HUDEP-2 (cell line): ENCODE data around the gene KIT.
A peak's percentile ranks its signal among the peaks of the same experiment; 100 is the strongest.

Experiments used
- DNase-seq, 76 experiments: peaks; one replicate each; lab custom pipeline; 2025; ENCODE audit not compliant: unreplicated experiment in 76 of 76; lab: John Stamatoyannopoulos, UW

KIT gene

DNA sequence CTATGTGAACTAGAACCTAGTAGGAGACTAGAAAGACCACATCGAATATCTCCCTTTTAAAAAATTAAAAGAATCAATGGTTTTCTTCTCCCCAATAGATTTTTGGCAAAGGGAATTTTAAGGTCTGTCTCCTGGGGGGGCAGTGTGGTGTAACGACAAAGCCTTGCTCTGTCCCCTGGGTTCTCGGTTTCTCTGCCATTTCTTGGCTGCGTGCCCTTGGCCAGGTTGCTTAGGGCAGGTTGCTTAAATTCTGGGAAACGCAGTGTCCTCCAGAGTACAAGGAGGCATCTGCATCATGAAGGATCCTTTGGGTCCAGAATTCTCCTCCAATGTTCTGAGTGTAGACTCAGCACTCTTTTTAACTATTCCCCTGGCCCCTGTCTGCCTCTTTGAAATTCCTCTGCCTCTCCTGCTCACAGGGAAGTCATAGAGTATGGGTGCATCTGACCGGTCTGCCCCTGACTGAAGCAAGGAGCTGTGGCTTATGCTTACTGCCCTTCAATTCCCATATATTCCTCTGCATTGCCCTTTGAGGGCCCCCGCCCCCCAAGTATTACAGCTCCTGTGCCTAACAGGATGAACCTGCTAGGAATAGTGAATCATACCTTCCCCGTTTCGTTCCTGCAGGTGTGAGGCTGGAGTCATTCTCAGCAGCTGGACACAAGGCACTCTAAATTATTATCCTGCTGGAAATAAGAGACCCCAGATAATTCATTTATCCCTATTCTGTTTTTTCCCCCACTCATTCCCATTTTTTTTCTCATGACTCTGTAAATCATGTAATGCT is 2.2 kb downstream of the KIT start:
- peak in 57 of 76 experiments; percentile 3 to 64 (median 35) for DNase-seq

GRCh38 chr4:54660591-54660990 is 2.8 kb downstream of the KIT start:
- DNase-seq: no peak

DNA sequence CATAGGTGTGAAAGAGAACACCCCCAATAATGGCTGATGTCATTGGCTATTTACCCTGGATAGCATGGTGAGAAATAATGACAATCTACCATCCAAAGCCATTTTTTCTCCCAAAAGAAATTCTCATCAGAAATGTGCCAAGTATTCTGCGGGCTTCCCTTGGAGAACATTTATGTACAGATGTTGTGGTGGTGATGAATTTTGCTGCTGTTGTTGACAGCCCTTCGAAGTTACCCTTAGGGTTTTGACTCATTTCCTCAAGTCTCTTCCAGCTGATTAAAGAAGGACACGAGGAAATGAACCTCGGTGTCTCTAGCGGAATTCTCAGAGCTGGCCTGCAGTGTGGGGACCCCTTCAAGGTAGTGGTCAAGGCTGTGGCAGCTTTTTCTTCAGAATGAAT is 3.4 kb downstream of the KIT start:
- DNase-seq: peak in 2 of 76 experiments; percentile 1 to 11

DNA sequence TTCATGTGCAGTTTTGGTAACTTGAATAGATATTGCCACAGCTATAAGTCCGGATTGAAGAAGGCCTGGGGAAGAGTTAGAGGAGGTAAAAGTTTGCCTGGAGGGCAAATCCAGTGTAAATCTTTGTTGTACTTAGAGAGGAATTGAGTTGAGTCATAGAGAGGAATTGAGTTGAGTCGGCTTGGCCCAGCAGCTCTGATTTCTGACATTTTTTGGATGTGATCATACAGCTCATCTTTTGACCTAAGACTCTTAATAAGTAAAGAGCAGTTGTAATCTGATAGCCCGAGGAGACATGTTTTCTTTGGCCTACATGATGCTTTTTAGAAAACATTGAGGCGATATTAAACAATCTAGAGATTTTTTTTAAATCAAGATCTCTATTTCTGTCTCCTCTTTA is 3.9 kb downstream of the KIT start:
- DNase-seq: no peak

- DNase-seq: peak in 7 of 76 experiments; percentile 10 to 29 (median 19)
Measured at GRCh38 chr4:54662123-54662522, 4.4 kb downstream of the KIT start.

DNA sequence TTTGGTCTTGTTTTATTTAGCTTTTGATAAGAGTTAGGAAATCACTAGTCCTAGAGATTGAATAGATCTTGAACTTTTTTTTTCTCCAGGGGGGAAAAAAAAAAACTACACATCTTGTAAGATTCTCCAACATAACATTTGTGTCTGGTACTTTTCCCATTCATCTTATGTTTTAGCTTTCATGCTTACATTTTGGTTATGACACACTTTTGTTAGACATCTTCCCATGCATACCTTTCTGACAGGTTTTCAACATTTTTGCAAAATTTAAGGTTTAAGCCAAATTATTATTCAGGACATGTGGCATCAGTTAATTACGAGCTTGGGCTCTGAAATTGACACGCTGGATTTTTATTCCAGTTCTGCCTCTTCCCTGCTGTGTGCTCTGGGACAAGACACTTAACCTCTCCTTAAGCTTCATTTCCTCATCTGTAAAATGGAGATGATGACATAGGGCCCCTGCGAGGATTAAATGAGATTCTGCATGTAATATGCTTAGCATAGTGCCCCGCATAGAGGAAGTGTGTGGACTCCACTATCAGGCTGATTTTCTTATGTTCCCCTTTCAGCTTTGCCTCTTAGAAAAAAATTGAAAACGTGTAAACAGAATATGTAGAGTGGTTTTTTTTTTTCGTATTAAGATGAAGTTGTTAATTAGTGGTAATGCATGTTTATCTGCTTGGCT is 5.3 kb downstream of the KIT start:
- DNase-seq: peak in 5 of 76 experiments; percentile 4 to 36 (median 23)

GRCh38 chr4:54664400-54664799 is 6.6 kb downstream of the KIT start:
- DNase-seq: peak in 1 of 76 experiments; percentile 16

GRCh38 chr4:54668014-54668611 is 10.4 kb downstream of the KIT start:
- peak in 68 of 76 experiments; percentile 7 to 77 (median 40) for DNase-seq

GRCh38 chr4:54669831-54670230 is 12.1 kb downstream of the KIT start:
- DNase-seq: peak in 1 of 76 experiments; percentile 27

GRCh38 chr4:54675721-54676461 is 18.1 kb downstream of the KIT start:
- no peak for DNase-seq

DNA sequence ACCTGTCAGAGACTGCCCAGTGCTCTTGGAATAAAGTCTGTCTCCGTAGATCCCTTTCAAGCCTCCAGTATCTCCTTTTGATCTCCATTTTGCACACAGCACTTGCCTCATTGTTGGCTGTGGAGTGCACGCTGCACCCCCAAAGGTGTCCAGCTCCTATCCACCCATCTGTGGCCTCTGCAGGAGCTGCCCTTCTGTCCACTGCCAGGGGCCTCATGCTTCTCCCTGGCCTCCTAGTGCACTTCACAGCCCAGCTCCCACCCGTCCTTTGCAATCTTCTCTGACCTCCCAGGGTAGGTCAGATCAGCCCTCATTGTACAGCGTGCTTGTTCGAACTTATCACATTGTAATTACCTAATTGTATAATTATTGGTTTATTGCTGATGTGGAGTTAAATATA is 18.9 kb downstream of the KIT start:
- no peak for DNase-seq

DNA sequence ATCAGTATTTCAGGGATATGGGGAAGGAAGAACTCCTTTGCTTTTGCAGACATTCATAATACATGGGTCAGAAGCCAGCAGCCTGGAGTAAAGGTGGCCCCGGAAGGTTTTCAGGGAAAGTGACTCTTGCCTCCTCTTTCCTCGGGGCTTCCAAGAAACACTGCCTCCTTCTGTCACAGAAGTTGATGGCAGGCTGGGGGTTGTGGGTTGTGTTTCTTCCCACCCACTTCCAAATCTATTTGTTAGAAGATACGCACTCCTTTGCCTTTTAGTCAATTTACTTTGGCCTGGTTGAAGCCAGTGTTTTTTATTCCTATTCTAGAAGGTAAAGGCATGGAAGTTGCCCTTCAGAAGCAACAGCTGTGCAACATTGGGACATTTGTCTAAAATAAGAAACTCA is 19.7 kb downstream of the KIT start:
- DNase-seq: peak in 4 of 76 experiments; percentile 13 to 22 (median 16)

- DNase-seq: no peak
Measured at GRCh38 chr4:54677853-54678650, 20.3 kb downstream of the KIT start.

- DNase-seq: peak in 3 of 76 experiments; percentile 10 to 17 (median 12)
Measured at GRCh38 chr4:54678826-54679225, 21.1 kb downstream of the KIT start.

GRCh38 chr4:54679813-54680212 is 22.1 kb downstream of the KIT start:
- DNase-seq: no peak

DNA sequence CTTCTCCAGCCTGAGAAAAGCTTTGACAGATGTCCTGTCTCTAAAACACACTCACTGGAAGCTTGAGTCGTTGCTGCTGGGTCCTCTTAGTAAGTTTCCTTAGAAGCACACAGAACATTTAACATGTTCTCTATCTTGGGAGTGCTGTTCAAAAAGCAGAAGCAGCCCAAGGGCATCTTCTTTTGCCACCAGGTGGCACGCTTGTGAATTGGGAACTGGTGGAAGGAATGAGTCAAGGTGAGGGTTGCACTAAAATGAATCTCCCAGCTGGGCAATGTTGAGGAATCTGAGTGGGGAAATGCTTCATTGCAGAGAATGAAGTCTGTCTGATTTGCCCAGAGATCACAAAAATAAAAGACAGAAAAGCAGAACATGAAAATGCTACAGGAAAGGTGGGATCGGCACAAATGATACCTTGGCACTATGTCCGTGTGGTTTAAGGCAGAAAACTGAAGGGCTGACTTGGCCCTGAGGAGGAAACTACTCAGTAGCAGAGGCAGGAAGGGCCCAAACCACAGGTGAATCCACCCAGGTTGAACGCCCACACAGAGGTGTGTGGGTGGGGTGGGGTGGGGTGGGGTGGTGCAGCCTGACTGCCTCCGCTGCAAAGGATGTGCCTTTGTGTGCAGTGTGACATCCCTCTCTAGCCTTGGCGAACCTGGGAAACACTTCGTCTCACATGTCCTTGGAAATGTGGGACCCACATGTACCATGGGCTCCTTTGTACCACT is 26.0 kb downstream of the KIT start:
- peak in 35 of 76 experiments; percentile 3 to 51 (median 24) for DNase-seq

DNA sequence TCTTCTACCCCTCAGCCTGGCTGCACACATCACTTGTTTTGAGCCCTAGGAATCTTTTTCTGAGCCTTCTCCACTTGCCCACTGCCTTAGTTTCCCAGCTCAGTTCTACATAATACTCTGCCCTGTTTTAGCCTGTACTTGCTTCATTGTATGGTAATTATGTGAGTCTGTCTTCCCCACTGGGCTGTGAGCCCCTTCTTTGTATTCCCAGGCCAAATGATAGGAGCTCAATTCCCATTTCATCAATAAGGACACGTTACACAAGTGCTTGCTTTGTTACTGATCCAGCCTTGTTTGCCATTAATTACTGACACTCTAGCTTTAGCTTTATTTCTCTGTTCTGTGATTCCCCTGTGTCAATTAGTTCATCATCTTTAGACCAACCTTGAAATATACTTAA is 28.1 kb downstream of the KIT start:
- DNase-seq: no peak

- DNase-seq: no peak
Measured at GRCh38 chr4:54687887-54688841, 30.4 kb downstream of the KIT start.
